SK-N-SH (cell line): ENCODE measurements around the gene TM7SF3. TPM values are rescaled to one million over a fixed set of nuclear protein-coding genes. Genes with fewer than 3 reads are reported as not detected.

Source experiments
- CTCF ChIA-PET: fragments of 300-600, 350-600 bp; formaldehyde crosslinking; extraction: SDS; loops from one replicate; lab custom pipeline; 2021; lab: Yijun Ruan, JAX
- POLR2A ChIA-PET: fragments of 350-600 bp; sonication (Branson Sonifier 250); formaldehyde crosslinking; extraction: SDS; loops from one replicate; lab custom pipeline; 2020; ENCODE audit warnings: antibody characterized with exemption, inconsistent platforms; lab: Yijun Ruan, JAX
- DNase-seq: peaks from one replicate; pipeline ENCODE4 v3.0.0; 2012
- H2AFZ ChIP-seq: fragments of 200-600 bp; sonication (generic); 2 replicates; pipeline ENCODE4 v1.8.1; 2016; ENCODE audit warnings: antibody characterized with exemption, mild to moderate bottlenecking, low read depth
- H3F3A ChIP-seq: fragments of 200-600 bp; sonication (generic); replicated peaks from 2 replicates; pipeline ENCODE3; 2016; ENCODE audit warnings: antibody characterized with exemption, mild to moderate bottlenecking; ENCODE audit not compliant: insufficient read depth
- H3K27ac ChIP-seq, 2 experiments: fragments of 200-500 bp in 1 of 2; fragments of 200-600 bp in 1 of 2; sonication (Bioruptor generic) in 1 of 2; sonication (generic), shearing (Covaris generic) in 1 of 2; 2 replicates each; pipeline versions ENCODE4 v1.5.1 to v1.6.1; 2014 to 2016; ENCODE audit warnings: low read depth in 2 of 2, inconsistent platforms in 1 of 2, low read length in 1 of 2, mild to moderate bottlenecking in 1 of 2, mixed read lengths in 1 of 2
- H3K27me3 ChIP-seq: fragments of 200-600 bp; sonication (generic), shearing (Covaris generic); 2 replicates; pipeline ENCODE4 v1.6.1; 2016; ENCODE audit warnings: mixed run types; ENCODE audit not compliant: insufficient read depth
- H3K36me3 ChIP-seq, 2 experiments: fragments of 200-500 bp in 1 of 2; fragments of 200-600 bp in 1 of 2; sonication (Bioruptor generic) in 1 of 2; sonication (generic) in 1 of 2; replicated peaks in 1 of 2; 2 replicates each; pipeline versions ENCODE3 to v1.5.1; 2014 to 2016; ENCODE audit warnings: low read length in 1 of 2, mild to moderate bottlenecking in 1 of 2; ENCODE audit not compliant: insufficient read depth in 2 of 2, control insufficient read depth in 1 of 2
- H3K4me1 ChIP-seq, 2 experiments: fragments of 200-500 bp in 1 of 2; fragments of 200-600 bp in 1 of 2; sonication (Bioruptor generic) in 1 of 2; sonication (generic), shearing (Covaris generic) in 1 of 2; 2 replicates each; pipeline versions ENCODE4 v1.5.1 to v1.6.1; 2014 to 2016; ENCODE audit warnings: low read depth in 1 of 2, low read length in 1 of 2, mixed run types in 1 of 2; ENCODE audit not compliant: insufficient read depth in 2 of 2, control insufficient read depth in 1 of 2
- H3K4me2 ChIP-seq: fragments of 200-600 bp; sonication (generic), shearing (Covaris generic); 2 replicates; pipeline ENCODE4 v1.6.1; 2017; ENCODE audit warnings: mixed run types
- H3K4me3 ChIP-seq, 2 experiments: fragments of 200-500 bp in 1 of 2; fragments of 200-600 bp in 1 of 2; sonication (Bioruptor generic) in 1 of 2; sonication (generic), shearing (Covaris generic) in 1 of 2; 2 replicates each; pipeline versions ENCODE4 v1.5.1 to v1.8.1; 2014 to 2016; ENCODE audit warnings: low read depth in 2 of 2, inconsistent platforms in 1 of 2, low read length in 1 of 2, mild to moderate bottlenecking in 1 of 2, mixed read lengths in 1 of 2, moderate library complexity in 1 of 2
- H3K79me2 ChIP-seq: fragments of 200-600 bp; sonication (generic); 2 replicates; pipeline ENCODE4 v1.8.1; 2017; ENCODE audit warnings: mild to moderate bottlenecking; ENCODE audit not compliant: insufficient read depth
- H3K9ac ChIP-seq: fragments of 200-600 bp; sonication (generic); 2 replicates; pipeline ENCODE4 v1.6.1; 2017; ENCODE audit warnings: mixed run types
- H3K9me2 ChIP-seq: fragments of 200-600 bp; sonication (generic); 2 replicates; pipeline ENCODE4 v1.6.1; 2017; ENCODE audit warnings: mixed run types
- H3K9me3 ChIP-seq: fragments of 200-600 bp; sonication (generic); 2 replicates; pipeline ENCODE4 v1.6.1; 2017; ENCODE audit warnings: mixed run types, mild to moderate bottlenecking, moderate library complexity
- H4K20me1 ChIP-seq: fragments of 200-600 bp; sonication (generic); 2 replicates; pipeline ENCODE4 v1.6.1; 2017; ENCODE audit warnings: mild to moderate bottlenecking, mixed run types; ENCODE audit not compliant: insufficient read depth
- CTCF ChIP-seq: fragments of 200-600 bp; sonication (generic); IDR thresholded peaks from 2 replicates; pipeline ENCODE4 v1.6.1; 2017; ENCODE audit warnings: antibody characterized with exemption, mild to moderate bottlenecking, moderate library complexity
- ELF1 ChIP-seq: IDR thresholded peaks from 2 replicates; pipeline ENCODE4 v1.4.0; 2012
- EZH2phosphoT487 ChIP-seq: fragments of 200-600 bp; sonication (generic); IDR thresholded peaks from 2 replicates; pipeline ENCODE4 v1.6.1; 2017; ENCODE audit warnings: low read depth, mixed run types, mild to moderate bottlenecking, antibody characterized with exemption, moderate library complexity, borderline replicate concordance
- GABPA ChIP-seq: IDR thresholded peaks from 2 replicates; pipeline ENCODE4 v1.4.0; 2012; ENCODE audit warnings: low read depth, mild to moderate bottlenecking
- IRF3 ChIP-seq: fragments of 150-350 bp; IDR thresholded peaks from 2 replicates; pipeline ENCODE4 v1.6.1; 2016; ENCODE audit warnings: mild to moderate bottlenecking, low read depth, low read length
- MAX ChIP-seq: IDR thresholded peaks from 2 replicates; pipeline ENCODE4 v1.4.0; 2012; ENCODE audit warnings: low read depth
- MXI1 ChIP-seq: IDR thresholded peaks from 2 replicates; pipeline ENCODE4 v1.6.1; 2012; ENCODE audit warnings: mild to moderate bottlenecking, low read depth, low read length, improper control_type of control experiment
- NRF1 ChIP-seq: IDR thresholded peaks from 2 replicates; pipeline ENCODE4 v1.6.1; 2012; ENCODE audit warnings: low read depth, mild to moderate bottlenecking, low read length
- PBX3 ChIP-seq: IDR thresholded peaks from 2 replicates; pipeline ENCODE4; 2012
- POLR2AphosphoS5 ChIP-seq: IDR thresholded peaks from 2 replicates; pipeline ENCODE4 v1.6.1; 2012; ENCODE audit warnings: low read depth, low read length
- RAD21 ChIP-seq: IDR thresholded peaks from 2 replicates; pipeline ENCODE4 v1.6.1; 2012; ENCODE audit warnings: mild to moderate bottlenecking, low read length
- SIN3A ChIP-seq: IDR thresholded peaks from 2 replicates; pipeline ENCODE4 v1.6.1; 2012; ENCODE audit warnings: low read depth, mild to moderate bottlenecking, low read length, moderate library complexity, borderline replicate concordance
- SMC3 ChIP-seq: IDR thresholded peaks from 2 replicates; pipeline ENCODE4 v1.6.1; 2012; ENCODE audit warnings: low read depth, low read length, improper control_type of control experiment
- WGBS: methylation state at CpG from one replicate; pipeline ENCODE4 v1.1.6; 2017; ENCODE audit warnings: low lambda C conversion rate; 5-methylcytosine and 5-hydroxymethylcytosine counted together
- polyA plus RNA-seq, 3 experiments: library from polyadenylated mRNA; depleted of rRNA; stranded (reverse); fragments of >200 nt; gene quantifications; 2 replicates each; pipeline ENCODE4 v1.2.3, GENCODE V29; 2012

TM7SF3 gene
- polyA plus RNA-seq, 1 of the 3 experiments (the other 2 are of a cell fraction): 72.1 TPM

GRCh38 chr12:26935636-26936378 is 78.4 kb downstream of the TM7SF3 start:
- Histone ChIP-seq H3K4me1 (peaks cover 14 to 23% of the 10 kb centered on the region in 2 experiments; a peak in 3 of 4 replicates), H3K4me2 (peak overlapping the region; percentile 93), H3K9me2 (no peaks in the 10 kb centered on the region), H3K36me3 (peaks cover 13 to 21% of the 10 kb centered on the region in 2 experiments), H4K20me1 (peaks cover 16% of the 10 kb centered on the region), H3K27me3 (no peaks in the 10 kb centered on the region), H3K9me3 (no peaks in the 10 kb centered on the region), H3K9ac (no peak overlapping the region), H3K79me2 (peaks cover 67% of the 10 kb centered on the region), H2AFZ (no peak overlapping the region), H3K4me3 (peak overlapping the region in 1 of 2 experiments; percentile 96; a peak in 1 of 4 replicates), H3K27ac (no peak overlapping the region), H3F3A (no peaks in the 10 kb centered on the region)
- ChIA-PET CTCF (interaction anchor here (1.1 to 2.3 kb wide), 3 partner anchors 17 to 80 kb away, joined by 4 to 7 read pairs (median 6); no protein-coding TSS in a partner anchor), POLR2A (no interaction called here)
- TF ChIP-seq GABPA (no peak), EZH2phosphoT487 (no peak), SIN3A (no peak), NRF1 (no peak), POLR2AphosphoS5 (no peak), MXI1 (no peak), ELF1 (no peak), IRF3 (no peak), RAD21 (no peak), MAX (no peak)
- 93% methylated on average over 7 of the region's 7 CpGs for WGBS
- DNase-seq: no peak

- DNase-seq: no peak
- Histone ChIP-seq H3K27me3 (no peaks in the 10 kb centered on the region), H3K4me2 (no peak overlapping the region), H3K9ac (no peak overlapping the region), H3K36me3 (peaks cover 60 to 67% of the 10 kb centered on the region in 2 experiments)
- 88% methylated on average over 2 of the region's 2 CpGs for WGBS
- no peak for TF ChIP-seq SMC3
- TF ChIP-seq CTCF: no peak
- TF ChIP-seq PBX3: no peak
- TF ChIP-seq, all 33 proteins: peak for 0
- H3K9me3 ChIP-seq: no peaks in the 10 kb centered on the region
- H3K4me3 ChIP-seq: no peak overlapping the region
- POLR2A ChIA-PET: no interaction called here
- CTCF ChIA-PET: no interaction called here
- H3F3A ChIP-seq: peaks cover 3% of the 10 kb centered on the region
- H3K79me2 ChIP-seq: peaks cover 24% of the 10 kb centered on the region
- H3K9me2 ChIP-seq: no peaks in the 10 kb centered on the region
- no peaks in the 10 kb centered on the region; a peak in 1 of 4 replicates for H3K4me1 ChIP-seq
- H2AFZ ChIP-seq: no peak overlapping the region
- no peak overlapping the region for H3K27ac ChIP-seq
- no peaks in the 10 kb centered on the region for H4K20me1 ChIP-seq
Observed at GRCh38 chr12:26929590-26929989, 84.6 kb downstream of the TM7SF3 start.
